ENCODE measurements around the gene AOPEP. TPM values are rescaled to one million over a fixed set of nuclear protein-coding genes. Genes with fewer than 3 reads are reported as not detected.

AOPEP gene
- total RNA-seq, 1 experiment from 2014 or later: 15.0 TPM

DNA sequence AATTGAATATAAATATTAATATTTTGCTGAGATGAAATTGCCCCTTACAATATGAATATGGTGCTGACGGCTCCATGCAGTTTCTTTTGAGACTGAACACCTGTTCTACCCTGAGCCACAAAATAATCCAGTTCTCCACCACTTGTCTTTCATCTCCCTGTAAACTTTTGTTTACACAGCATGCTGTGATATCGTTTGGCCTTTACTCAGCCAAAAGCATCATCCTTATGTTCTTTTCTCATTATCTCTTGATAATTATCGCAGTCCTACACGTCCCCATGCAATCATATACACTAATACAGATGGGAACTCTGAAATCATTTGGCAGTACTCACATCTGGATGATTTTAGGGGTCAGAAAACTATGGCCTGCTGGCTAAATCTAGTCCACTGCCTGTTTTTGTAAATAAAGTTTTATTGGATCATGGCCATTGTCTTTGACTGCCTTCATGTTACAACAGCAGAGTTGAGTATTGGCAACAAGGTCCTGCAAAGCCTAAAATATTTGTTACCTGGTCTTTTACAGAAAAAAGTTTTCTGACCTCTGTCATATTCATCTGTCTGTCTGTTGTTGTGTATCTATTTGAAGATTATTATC is 53.3 kb downstream of the AOPEP start:
- Histone ChIP-seq H4K5ac (ENCODE audit: insufficient read length, low read depth, low read length) (no peak overlapping the region), H3T11ph (ENCODE audit: low read length) (no peak overlapping the region), H4K91ac (ENCODE audit: insufficient read length, low read depth, low read length) (no peak overlapping the region), H3K14ac (ENCODE audit: insufficient read depth, low read length) (no peak overlapping the region), H3K4me2 (ENCODE audit: insufficient read depth, insufficient read length, low read length) (no peak overlapping the region), H2BK120ac (ENCODE audit: low read depth, low read length, poor library complexity, severe bottlenecking) (no peak overlapping the region), H2BK15ac (ENCODE audit: low read depth, low read length) (no peak overlapping the region), H3K23me2 (ENCODE audit: insufficient read length, low read depth, low read length, poor library complexity, severe bottlenecking) (no peaks in the 10 kb centered on the region), H2BK20ac (ENCODE audit: low read depth, low read length, poor library complexity, severe bottlenecking) (no peak overlapping the region), H2AK5ac (ENCODE audit: insufficient read length, low read length) (no peak overlapping the region), H2BK5ac (ENCODE audit: insufficient read length, low read length) (no peak overlapping the region), H3K56ac (ENCODE audit: insufficient read length, low read depth, low read length) (no peak overlapping the region), H3K9ac (ENCODE audit: extremely low read depth, insufficient read length, low read length) (no peak overlapping the region), H3K79me2 (ENCODE audit: insufficient read depth, low read length) (no peaks in the 10 kb centered on the region), H2AFZ (ENCODE audit: low read length) (no peak overlapping the region), H3K79me1 (ENCODE audit: insufficient read depth, low read depth, low read length, poor library complexity, severe bottlenecking) (no peaks in the 10 kb centered on the region), H3K27ac (ENCODE audit: insufficient read length, low read depth, low read length) (no peak overlapping the region), H4K8ac (replicated peaks; ENCODE audit: insufficient read length, low read depth, low read length) (no peak overlapping the region), H3K18ac (ENCODE audit: insufficient read length, low read depth, low read length) (no peak overlapping the region), H3K23ac (ENCODE audit: insufficient read length, low read depth, low read length) (no peak overlapping the region), H4K20me1 (ENCODE audit: control insufficient read depth, insufficient read depth, insufficient read length) (no peaks in the 10 kb centered on the region), H3K4me1 (ENCODE audit: insufficient read depth, low read length) (no peaks in the 10 kb centered on the region), H3K9me3 (ENCODE audit: control insufficient read depth, low read depth, low read length) (no peaks in the 10 kb centered on the region), H3K27me3 (ENCODE audit: insufficient read depth, low read length) (no peaks in the 10 kb centered on the region), H3K4ac (ENCODE audit: low read depth, low read length) (no peak overlapping the region), H2BK12ac (ENCODE audit: insufficient read length, low read depth, low read length) (no peak overlapping the region)
- Mint-ChIP-seq H3K27ac (no peak overlapping the region; a peak in 1 of 7 replicates), H3K36me3 (ENCODE audit: insufficient read depth in 1 of 3, low read depth in 3 of 3) (no peaks in the 10 kb centered on the region), H3K4me3 (no peak overlapping the region), H3K9me3 (no peaks in the 10 kb centered on the region), H3K4me1 (peaks cover 3% of the 10 kb centered on the region in 2 experiments; a peak in 2 of 4 replicates), H3K27me3 (ENCODE audit: low read depth) (no peaks in the 10 kb centered on the region)
- TF ChIP-seq, protein P1, sequence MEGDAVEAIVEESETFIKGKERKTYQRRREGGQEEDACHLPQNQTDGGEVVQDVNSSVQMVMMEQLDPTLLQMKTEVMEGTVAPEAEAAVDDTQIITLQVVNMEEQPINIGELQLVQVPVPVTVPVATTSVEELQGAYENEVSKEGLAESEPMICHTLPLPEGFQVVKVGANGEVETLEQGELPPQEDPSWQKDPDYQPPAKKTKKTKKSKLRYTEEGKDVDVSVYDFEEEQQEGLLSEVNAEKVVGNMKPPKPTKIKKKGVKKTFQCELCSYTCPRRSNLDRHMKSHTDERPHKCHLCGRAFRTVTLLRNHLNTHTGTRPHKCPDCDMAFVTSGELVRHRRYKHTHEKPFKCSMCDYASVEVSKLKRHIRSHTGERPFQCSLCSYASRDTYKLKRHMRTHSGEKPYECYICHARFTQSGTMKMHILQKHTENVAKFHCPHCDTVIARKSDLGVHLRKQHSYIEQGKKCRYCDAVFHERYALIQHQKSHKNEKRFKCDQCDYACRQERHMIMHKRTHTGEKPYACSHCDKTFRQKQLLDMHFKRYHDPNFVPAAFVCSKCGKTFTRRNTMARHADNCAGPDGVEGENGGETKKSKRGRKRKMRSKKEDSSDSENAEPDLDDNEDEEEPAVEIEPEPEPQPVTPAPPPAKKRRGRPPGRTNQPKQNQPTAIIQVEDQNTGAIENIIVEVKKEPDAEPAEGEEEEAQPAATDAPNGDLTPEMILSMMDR (conservative IDR thresholded peaks at IDR 0.05): no peak
- WGBS (ENCODE audit: extremely low coverage, insufficient read length, low lambda C conversion rate): no CpG with 5 or more reads among the region's 4 CpGs
- no peak for DNase-seq
